NCI-H345 (cell line): ENCODE measurements around the gene DPYD.
A peak's percentile ranks its signal among the peaks of the same experiment; 100 is the strongest.

ENCODE experiments used
- DNase-seq: peaks from one replicate; lab custom pipeline; 2025; lab: John Stamatoyannopoulos, UW

DPYD gene

GRCh38 chr1:97138515-97139032, 782.3 kb downstream of the DPYD start:
- no peak for DNase-seq

- DNase-seq, result peak; percentile 61
Observed at GRCh38 chr1:97137862-97138514, 782.8 kb downstream of the DPYD start.

- no peak for DNase-seq
Observed at GRCh38 chr1:97136996-97137395, 783.8 kb downstream of the DPYD start.

- DNase-seq, result no peak
Observed at GRCh38 chr1:97135972-97136371, 784.9 kb downstream of the DPYD start.

- DNase-seq, result no peak
Observed at GRCh38 chr1:97128426-97128825, 792.4 kb downstream of the DPYD start.

GRCh38 chr1:97123717-97124431, 797.0 kb downstream of the DPYD start:
- DNase-seq, result no peak

GRCh38 chr1:97120806-97121205, 800.0 kb downstream of the DPYD start:
- DNase-seq, result no peak

GRCh38 chr1:97119260-97120158, 801.3 kb downstream of the DPYD start:
- no peak for DNase-seq

GRCh38 chr1:97114842-97115241, 806.0 kb downstream of the DPYD start:
- DNase-seq, result no peak

GRCh38 chr1:97112442-97112841, 808.4 kb downstream of the DPYD start:
- no peak for DNase-seq

GRCh38 chr1:97108179-97108578, 812.7 kb downstream of the DPYD start:
- no peak for DNase-seq

- no peak for DNase-seq
Observed at GRCh38 chr1:97105531-97105930, 815.3 kb downstream of the DPYD start.

GRCh38 chr1:97101509-97101908, 819.3 kb downstream of the DPYD start:
- no peak for DNase-seq

GRCh38 chr1:97097404-97097925, 823.4 kb downstream of the DPYD start:
- DNase-seq, result no peak

GRCh38 chr1:97095764-97096163, 825.1 kb downstream of the DPYD start:
- no peak for DNase-seq

- DNase-seq, result no peak
Observed at GRCh38 chr1:97094247-97094972, 826.4 kb downstream of the DPYD start.

GRCh38 chr1:97093741-97094140, 827.1 kb downstream of the DPYD start:
- no peak for DNase-seq

GRCh38 chr1:97092824-97093223, 828.0 kb downstream of the DPYD start:
- DNase-seq, result no peak

GRCh38 chr1:97091679-97092078, 829.2 kb downstream of the DPYD start:
- DNase-seq, result no peak

- DNase-seq, result no peak
Observed at GRCh38 chr1:97091263-97091662, 829.6 kb downstream of the DPYD start.

- DNase-seq, result no peak
Observed at GRCh38 chr1:97090725-97091124, 830.1 kb downstream of the DPYD start.

- no peak for DNase-seq
Observed at GRCh38 chr1:97089173-97089572, 831.7 kb downstream of the DPYD start.
